Endothelial cell of umbilical vein (primary cell): ENCODE results near the gene COL4A2.

Experiments
- TF ChIP-seq, protein P1 (sequence below), 2 donors: IDR thresholded peaks; 1 replicate in 1 of 2; 2 replicates in 1 of 2; pipeline ENCODE4 v1.5.1; 2011; ENCODE audit warnings: low read length in 2 of 2, mild to moderate bottlenecking in 2 of 2, moderate library complexity in 2 of 2, control low read depth in 1 of 2, inconsistent platforms in 1 of 2, low read depth in 1 of 2; ENCODE audit not compliant: insufficient read depth in 1 of 2; ENCODE audit errors: extremely low read depth in 1 of 2
- TF ChIP-seq, protein P2 (sequence below): IDR thresholded peaks from 2 replicates; pipeline ENCODE4 v1.6.1; 2011; ENCODE audit not compliant: insufficient read depth, insufficient read length

DNA sequence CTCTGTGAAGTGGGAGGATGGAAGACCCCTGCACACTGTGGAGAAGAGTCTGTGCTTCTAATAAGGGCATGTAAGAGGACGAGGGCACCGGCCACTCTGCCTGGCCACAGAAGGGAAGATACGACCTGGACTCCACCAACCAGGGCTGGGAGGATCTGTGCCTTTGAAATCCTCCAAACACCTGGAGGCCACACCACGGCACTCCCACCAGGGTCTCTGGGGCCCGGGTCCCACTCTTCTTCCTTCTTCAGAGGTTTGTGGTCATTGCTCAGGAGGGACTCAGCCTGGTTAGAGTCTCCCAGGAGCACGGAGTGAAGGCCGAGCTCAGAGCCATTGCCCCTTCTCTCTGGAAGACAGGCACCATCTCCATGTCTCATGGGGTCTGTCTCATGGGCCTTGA is 212.4 kb downstream of the COL4A2 start:
- TF ChIP-seq, protein P1, sequence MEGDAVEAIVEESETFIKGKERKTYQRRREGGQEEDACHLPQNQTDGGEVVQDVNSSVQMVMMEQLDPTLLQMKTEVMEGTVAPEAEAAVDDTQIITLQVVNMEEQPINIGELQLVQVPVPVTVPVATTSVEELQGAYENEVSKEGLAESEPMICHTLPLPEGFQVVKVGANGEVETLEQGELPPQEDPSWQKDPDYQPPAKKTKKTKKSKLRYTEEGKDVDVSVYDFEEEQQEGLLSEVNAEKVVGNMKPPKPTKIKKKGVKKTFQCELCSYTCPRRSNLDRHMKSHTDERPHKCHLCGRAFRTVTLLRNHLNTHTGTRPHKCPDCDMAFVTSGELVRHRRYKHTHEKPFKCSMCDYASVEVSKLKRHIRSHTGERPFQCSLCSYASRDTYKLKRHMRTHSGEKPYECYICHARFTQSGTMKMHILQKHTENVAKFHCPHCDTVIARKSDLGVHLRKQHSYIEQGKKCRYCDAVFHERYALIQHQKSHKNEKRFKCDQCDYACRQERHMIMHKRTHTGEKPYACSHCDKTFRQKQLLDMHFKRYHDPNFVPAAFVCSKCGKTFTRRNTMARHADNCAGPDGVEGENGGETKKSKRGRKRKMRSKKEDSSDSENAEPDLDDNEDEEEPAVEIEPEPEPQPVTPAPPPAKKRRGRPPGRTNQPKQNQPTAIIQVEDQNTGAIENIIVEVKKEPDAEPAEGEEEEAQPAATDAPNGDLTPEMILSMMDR (IDR thresholded peaks at IDR 0.05; ENCODE audit: extremely low read depth in 1 of 2, insufficient read depth in 1 of 2, low read depth in 1 of 2, low read length in 2 of 2), result no peak
- TF ChIP-seq, protein P2, sequence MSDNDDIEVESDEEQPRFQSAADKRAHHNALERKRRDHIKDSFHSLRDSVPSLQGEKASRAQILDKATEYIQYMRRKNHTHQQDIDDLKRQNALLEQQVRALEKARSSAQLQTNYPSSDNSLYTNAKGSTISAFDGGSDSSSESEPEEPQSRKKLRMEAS, result no peak
